Fibroblast of peridontal ligament (primary cell): ENCODE results near the gene ATP2A3.
A peak's percentile ranks its signal among the peaks of the same experiment; 100 is the strongest.

Experiments
- DNase-seq: peaks from one replicate; pipeline ENCODE4 v3.0.0-alpha.2; 2010; ENCODE audit errors: extremely low read depth

Gene ATP2A3

GRCh38 chr17:3892095-3892998, 71.9 kb downstream of the ATP2A3 start:
- peak; percentile 19 for DNase-seq

DNA sequence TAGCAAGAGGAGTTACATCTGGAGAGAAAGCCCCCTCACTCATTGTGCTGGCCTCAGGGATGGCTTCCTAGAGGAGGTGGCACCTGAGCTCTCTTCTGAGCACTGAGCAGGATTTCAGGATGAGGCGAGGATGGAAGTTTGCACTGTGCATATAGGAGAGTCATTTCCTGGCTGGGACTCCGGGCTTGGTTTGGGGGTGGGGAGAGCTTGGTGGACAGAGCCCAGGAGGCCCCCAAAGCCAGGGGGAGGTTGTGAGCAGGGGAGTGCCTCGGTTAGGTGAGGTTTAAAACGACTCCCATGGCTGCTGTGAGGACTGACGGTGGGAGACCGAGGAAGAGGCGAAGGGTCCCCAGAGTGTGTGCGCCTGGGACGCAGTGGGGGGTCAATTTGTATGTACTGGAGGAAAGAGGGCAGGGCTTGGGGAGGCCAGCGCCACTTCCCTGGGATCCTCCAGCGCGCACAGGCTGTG, 72.6 kb downstream of the ATP2A3 start:
- DNase-seq, result no peak

GRCh38 chr17:3890878-3891219, 73.4 kb downstream of the ATP2A3 start:
- DNase-seq, result no peak

DNA sequence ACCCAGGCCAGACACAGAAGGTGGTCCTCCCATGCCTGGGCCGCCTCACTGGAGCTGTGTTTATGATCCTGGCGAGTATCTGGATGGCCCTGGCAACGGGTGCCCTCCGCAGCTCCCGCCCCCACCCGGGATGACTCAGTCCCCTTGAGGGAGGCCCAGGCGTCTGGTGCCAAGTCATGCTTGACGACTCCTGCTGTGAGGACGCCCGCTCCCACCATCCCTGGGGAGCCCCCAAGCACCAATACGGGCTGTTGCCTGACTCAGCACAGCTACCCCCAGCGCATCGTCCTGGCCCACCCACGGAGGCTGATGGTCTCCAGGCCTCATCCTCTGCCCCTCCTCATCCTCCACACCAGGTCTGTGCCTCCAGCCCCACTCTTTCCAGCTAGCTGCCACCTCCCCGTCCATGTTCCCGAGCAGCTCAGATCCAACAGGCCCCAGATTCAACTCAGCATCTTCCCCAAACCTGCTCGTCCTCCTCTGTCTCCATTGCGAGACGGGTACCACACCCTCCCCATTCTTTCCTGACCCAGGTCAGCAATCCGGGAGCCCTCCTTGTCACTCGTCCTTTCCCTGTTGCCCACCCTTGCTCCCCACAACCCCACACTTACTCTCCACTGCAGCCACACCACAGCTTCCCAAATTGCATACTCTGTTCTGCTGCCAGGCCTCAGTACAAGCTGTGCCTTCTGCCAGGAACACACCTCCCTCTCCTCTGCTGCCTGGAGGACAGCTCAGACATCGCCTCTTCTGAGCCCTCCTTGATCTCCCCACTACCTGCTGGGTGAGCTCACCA, 74.0 kb downstream of the ATP2A3 start:
- peak; percentile 72 for DNase-seq

DNA sequence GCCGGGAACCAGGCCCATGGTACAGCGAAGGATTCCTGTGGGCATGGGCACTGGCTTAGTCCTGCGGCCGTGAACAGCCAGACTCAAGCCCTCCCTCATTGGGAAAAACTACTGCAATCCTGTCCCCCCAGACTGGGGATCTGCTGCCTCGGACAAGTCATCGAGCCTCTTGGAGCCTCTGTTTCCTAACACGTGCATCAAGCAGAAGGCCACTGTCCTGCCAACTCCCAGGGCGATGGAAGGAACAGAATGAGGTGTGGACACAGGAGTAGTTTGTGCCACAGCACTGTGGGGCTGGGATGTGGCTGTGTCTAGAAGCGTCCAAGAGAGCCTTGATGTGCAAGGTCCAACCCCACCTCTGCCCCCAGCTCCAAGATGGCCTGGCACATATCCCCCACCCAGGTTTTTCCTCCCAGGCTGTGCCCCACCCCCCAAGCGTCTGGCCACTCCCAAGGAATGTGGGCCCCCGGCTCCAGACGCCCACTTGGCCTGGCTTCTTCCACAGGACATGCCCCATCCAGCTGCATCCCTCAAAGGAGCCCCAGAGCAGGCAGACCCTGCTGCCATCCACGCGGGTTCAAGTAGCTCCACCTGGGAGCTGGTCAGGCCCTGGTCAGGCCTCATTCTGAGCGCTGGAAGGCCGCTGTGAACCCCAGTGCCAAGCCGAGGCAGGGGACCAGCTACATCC, 74.8 kb downstream of the ATP2A3 start:
- no peak for DNase-seq

DNA sequence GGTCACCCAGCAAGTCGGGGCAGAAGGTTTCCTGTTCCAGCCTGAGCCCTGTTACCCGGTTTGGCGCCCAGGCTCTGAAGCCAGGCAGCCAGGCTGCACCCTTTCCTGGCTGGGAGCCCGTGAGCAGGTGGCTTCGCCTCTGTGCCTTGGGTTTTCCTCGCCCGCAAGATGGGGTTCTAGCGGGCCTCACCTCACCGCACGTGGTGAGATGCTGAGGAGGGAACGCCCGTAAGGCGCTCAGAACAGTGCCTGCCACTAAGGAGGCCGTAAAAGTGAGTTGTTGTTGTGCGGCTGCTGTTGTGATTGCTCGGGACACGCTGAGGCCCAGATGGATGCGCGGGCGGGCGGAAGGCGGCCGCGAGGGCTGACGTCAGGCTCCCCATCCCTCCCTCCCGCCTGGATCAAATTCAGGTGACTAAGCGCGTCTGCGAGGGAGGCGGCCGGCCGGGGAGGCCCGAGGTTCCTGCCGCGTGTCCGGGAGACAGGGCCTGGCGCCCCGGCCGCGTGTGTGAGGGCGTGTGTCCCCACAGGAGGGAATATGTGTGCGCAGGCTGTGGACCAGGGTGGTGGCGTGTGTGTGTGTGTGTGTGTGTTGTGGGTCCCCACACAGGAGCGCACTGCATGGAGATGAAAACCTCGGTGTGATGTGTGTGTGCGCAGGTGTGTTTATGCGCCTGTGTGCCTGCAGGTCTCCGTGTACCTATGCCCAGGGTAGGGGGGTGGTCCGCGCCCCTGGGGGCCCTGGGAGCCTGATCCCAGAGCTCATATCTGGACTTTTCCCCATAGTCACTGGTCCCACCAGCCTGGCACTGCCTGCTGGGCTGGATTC, 75.7 kb downstream of the ATP2A3 start:
- peak; percentile 51 for DNase-seq

DNA sequence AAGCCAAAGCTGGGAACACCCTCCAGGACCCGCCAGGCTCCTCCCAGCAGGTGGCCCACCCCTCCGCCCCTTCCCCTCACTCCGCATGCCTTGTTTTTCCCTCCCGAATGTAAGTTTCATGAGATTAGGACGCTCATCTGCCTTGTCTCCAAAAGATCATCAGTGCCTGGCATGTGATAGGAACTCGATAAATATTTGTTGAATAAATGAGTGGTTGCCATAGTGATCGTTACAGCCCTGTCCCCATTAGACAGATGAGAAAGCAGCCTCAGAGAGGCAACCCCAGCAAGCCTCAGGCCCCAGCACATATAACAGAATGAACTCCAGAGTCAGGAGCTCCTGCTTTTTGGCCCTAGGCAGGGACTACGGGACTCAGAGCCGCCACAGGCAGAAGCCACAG, 76.4 kb downstream of the ATP2A3 start:
- no peak for DNase-seq

- DNase-seq, result no peak
These were observed 76.8 kb downstream of the ATP2A3 start for GRCh38 chr17:3887394-3887793.

DNA sequence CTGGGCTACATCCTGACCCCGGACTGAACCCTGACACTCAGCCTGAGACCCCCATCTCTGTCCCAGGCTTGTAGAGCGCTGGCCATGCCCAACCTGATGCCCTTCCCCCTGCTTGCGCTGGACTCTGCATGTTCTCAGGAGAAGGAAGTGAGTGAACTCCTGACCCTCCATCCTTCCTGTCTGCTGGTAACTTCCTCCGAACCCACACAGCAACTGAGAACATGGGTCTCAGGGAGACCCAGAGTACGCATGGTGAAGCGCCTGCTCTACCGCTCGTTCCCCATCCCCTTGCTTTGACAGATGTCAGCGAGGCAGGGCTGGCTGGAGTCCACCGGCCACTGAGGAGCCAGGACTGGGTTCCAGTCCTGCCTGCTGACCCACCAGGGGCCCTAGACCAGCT, 77.5 kb downstream of the ATP2A3 start:
- no peak for DNase-seq

DNA sequence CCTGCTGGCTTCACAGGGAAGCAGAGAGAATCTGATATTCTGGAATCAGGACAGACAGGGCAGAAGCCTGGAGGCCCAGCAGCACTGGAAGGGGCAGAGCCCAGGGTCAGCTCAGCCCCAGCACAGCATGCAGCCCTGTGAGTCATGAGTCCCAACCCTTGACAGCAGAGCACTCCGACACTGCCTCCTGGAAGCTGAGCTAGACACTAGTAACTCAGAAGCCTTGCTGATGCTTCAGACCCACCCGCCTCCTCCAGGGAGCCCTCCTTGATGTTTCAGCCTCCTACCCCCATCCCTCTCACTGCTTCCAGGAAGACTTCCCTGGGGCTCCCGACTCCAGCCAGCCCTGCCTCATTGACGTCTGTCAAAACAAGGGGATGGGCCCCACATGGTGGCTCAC, 78.3 kb downstream of the ATP2A3 start:
- DNase-seq, result peak; percentile 51

DNA sequence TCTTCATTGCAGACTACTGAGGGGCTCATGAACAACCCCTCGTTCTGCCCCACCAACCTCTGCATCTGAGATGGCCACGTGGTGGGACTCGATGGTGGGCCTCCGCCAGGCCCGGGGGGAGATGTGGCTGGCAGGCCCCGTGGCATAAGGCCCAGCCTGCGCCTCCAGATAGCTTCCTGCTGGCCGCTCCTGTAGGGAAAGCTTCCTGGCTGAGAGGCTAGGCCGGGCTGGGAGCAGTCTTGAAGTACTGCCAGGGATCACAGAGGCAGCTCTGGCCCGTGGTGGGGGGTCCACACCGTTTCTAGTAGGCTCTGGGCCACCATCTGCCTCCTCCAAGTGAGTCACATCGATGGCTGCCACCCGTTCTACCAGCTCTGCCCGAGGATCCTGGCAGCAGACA, 79.0 kb downstream of the ATP2A3 start:
- no peak for DNase-seq

- no peak for DNase-seq
These were observed 80.0 kb downstream of the ATP2A3 start for GRCh38 chr17:3884188-3884587.

DNA sequence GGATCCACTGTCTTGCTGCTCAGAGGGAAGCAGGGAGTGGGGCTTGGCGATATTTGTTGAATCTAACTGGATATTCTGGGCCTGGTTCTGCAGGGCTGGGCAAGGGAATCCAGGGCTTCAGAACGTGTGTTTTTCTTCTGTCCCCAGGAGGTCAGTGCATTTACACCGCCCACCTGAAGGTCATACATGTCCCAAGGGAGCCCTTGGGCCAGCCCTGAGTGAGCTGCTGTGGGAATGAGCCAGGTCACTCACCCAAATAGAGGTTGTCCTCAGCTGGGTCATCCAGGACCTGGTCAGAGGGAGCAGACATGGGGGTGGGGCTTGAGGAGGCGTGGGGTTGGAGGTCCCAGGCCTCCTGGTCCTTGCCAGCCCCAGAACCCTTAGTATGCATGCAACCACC, 82.0 kb downstream of the ATP2A3 start:
- no peak for DNase-seq

DNA sequence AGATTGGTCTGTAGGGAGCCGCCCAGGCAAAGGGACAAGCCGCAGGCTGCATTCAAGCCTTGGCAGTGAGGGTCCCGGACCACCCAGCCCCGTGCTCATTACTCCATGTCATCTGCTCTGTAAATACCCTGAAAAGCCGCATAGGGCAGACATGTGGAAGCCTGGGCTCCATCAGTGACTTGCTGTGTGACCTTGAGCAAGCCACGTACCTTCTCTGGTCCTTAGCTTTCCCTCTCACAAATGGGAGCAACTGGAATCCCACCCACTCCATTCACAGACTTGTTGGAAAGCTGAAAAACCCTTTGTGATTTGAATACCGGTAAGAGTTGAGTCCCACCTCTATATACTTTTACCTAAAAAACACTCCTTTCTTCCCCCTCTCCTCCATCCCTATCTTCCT, 83.3 kb downstream of the ATP2A3 start:
- DNase-seq, result no peak

DNA sequence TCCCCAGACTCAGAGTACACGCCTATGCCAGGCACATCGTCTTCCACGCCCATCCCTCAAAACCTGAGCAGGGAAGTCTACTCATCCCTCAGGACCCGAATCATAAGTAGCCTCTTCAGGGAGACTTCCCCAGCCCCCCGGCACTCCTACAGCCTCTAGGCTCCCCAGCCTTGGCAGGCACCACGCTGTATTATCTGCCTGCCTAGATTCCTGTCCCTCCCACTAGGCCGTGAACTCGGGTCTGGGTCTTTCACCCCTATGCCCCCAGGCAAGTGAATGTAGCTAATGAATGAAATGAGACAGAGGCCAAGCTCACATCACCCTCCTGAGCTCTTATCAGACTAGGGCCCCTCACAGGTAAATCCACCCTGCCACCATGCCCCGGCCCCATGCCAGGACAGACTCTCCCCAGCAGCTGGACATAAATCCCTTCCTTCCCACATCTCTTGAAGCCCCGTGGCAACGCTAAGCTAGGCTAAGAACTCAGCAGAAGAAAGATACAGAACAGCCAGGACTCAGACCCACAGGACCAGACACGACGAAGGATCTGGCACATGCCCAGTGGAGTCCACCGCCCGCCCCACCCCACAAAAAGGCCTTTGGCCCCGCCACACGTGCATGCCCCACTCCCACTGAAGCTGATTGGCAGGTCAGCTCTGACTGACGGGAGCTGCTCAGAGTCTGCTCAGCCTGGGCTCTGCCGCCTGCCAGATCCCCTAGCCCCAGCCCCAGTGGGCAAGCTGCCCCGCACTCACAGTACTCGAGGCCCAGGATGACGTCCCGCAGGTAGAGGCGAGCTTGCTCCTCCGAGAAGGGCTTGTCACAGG, 84.4 kb downstream of the ATP2A3 start:
- DNase-seq, result no peak

DNA sequence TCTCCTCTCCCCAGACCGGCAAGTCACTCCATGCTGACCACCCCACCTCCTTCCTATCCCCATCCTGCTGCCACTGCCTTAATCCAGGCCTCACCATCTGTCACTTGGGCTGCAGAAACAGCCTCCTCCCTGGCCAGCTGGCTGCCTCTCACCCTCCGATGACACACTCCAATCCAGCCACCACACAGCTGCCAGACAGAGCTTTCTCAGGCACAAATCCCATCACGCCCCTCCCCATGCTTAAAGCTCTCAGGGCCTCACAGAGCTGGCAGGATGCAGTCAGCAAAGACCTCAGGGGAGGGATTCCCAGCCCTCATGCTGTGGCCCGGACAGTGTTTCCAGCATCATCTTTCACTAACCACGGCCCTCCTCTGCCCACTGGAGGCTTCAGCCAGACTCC, 85.1 kb downstream of the ATP2A3 start:
- peak; percentile 75 for DNase-seq

GRCh38 chr17:3877220-3877619, 87.0 kb downstream of the ATP2A3 start:
- DNase-seq, result no peak

DNA sequence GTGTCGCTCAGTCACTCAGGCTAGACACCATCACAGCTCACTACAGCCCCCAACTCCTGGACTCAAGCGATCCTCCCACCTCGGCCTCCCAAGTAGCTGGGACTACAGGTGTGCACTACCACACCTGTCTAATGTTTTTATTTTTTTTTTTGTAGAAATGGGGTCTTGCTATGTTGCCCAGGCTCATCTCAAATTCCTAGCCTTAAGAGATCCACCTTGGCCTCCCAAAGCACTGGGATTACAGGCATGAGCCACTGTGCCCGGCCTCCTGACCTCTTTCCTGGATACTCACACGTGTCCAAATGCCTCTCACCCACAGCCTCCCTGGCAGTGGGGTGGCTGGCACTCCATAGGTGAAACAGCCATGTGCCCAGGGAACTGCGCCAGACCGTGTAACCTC, 88.9 kb downstream of the ATP2A3 start:
- DNase-seq, result no peak
